HG03064 (cell line): ENCODE data around the gene ENPP7.
"Not testable (repeated sequence)": the region's sequence is repeated elsewhere in the genome, so short reads cannot be mapped to it uniquely, and the experiment has no call there.

Source experiments
- ATAC-seq: cut with Tn5 transposase; IDR thresholded peaks from one replicate; pipeline ENCODE4 v1.9.1; 2021; ENCODE audit warnings: low read depth; ENCODE audit not compliant: unreplicated experiment

ENPP7 gene

DNA sequence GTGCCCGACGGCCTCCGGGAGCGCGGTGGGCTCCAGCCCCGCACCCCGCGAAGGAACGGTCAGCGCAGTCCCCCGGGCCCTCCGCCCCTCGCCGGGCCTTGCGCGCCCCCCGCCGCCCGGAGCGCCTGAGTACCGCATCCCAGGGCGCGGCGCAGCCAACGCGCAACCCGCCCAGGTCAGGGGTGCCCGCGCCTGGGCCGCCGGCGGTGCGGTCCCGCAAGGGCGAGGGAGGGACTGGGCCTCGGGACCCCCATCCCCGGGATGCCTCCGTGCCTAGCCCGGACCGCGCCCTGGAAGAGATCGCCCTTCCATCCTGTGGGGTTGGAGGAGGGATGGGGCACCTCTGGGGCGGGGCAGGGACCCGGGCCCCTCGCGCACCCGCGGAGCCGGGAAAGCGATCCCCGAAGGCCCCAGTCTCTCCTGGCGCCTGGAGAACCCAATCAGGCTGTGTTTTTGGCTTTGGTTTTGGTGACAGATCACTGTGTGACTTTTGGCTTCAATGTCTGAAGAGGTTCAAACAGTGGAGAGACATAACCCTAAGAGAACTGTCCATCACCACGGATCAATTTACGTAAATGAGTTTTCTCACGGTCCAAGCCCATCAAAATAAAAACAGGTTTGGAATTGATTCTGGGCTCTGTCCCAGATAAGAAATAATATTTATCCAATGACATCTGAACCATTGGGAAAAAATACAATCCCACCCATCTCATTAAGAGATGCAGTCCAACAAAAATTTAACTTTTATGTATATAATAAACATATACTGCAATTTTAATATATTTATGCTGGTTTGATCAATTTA, 17.8 kb downstream of the ENPP7 start:
- no peak for ATAC-seq

DNA sequence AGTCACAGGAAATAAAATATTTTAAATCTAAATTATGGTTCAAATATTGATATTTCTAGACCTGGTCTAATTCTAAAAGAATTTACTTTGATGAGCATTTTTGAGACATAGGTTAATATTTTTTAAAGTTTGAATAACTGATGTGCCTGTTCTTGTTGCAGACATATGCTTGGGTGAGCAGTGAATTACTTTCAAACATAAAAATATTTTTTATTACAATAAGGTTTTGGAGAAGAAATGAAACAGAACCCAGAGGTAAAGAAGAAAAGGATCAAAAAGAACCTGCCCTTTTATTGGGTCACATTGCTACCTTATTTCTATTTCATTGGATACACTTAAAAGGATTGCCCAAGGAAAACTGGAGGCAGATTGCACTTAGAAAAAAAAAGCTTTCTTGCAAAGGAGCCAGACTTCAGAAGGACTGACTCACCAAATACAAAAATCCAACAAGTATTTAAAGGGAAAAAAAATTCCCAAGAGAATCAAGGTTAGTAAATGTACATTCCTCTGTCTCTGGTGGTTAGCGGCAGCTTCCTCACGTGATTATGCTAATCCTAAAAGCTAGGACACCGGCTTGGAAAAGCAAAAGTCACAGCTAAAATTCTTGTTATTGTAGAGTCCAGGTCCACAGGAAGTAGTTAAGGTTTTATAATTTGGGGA, 18.5 kb downstream of the ENPP7 start:
- ATAC-seq = no peak

DNA sequence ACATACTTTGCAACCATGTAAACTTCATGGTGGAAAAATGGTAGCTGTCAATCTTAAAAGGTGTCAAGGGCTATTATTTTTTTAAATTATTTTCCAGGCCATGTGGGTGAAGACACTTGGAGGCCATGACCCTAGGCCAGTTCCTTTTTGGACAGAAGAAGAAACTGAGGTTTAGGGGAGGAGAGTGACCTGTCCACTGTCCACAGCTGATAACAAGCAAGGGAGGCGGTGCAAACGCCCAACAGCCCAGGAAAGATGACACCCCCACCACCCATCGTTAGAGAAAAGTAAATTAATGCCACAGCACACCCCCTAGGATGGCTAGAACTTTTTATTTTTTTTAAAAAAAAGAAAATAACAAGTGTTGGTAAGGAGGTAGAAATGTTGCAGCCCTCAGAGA, 19.2 kb downstream of the ENPP7 start:
- ATAC-seq = no peak

DNA sequence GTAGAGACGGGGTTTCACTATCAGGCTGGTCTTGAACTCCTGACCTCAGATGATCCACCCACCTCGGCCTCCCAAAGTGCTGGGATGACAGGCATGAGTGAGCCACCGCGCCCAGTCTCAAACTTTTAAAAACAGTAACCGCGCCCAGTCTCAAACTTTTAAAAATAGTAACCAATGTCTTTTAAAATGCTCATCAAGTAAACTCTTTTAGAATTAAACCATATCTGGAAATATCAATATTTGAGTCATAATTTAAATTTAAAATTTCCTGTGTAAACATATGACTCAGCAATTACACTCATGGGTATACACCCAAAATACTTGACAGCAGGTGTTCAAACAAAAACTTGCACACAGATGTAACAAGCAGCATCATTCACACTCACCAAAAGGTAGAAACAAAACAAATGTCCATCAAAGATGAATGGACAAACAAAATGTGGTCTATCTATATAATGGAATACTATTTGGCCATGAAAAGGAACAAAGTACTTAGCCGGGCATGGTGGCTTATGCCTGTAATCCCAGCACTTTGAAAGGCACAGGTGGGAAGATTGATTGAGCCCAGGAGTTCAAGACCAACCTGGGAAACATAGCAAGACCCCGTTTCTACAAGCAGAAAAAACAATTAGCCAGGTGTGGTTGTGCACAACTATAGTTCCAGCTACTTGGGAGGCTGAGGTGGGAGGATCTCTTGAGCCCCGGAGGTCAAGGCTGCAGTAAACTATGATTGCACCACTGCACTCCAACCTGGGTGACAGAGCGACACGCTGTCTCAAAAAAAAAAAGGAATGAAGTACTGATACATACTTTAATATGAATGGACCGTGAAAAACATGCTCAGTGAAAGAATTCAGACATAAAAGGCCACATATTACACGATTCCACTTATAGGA, 20.2 kb downstream of the ENPP7 start:
- ATAC-seq = no peak

DNA sequence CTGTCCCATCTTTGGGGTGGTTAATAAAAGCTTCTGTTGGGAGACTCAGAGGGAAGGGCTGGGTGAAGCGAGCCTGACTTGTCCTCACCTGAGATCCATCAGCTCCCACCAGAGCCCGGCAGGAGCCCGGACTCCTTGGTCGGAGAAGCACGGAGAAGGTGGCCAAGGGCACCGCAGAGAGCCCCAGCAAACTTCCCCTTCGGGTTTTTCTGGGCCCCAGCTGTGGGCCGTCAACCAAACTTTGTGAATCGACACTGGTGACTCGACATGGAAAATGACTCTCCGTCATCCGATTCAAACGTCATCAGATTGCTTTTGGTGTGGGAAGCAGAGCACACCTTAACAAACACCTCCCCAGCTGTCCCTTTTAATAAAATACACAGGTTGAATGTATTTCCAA, 21.4 kb downstream of the ENPP7 start:
- no peak for ATAC-seq

DNA sequence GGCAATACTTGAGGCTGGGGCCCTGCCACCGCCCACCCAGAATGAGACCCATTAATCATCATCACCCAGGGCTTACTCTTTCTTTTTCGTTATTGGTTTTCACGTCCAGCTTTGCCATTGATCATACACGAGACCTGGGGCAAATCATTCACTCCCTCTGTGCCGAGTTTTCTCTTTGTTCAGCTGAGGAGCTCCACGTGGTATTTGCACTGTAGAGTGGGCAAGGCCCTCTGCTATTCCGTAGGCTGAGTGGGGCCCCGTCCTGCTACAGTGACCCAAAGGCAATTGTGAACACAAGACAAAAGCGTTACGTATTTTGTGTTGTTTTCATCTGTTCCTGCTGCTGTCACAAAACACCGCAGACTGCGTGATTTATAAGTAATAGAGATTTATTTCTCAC, 23.6 kb downstream of the ENPP7 start:
- ATAC-seq = no peak

DNA sequence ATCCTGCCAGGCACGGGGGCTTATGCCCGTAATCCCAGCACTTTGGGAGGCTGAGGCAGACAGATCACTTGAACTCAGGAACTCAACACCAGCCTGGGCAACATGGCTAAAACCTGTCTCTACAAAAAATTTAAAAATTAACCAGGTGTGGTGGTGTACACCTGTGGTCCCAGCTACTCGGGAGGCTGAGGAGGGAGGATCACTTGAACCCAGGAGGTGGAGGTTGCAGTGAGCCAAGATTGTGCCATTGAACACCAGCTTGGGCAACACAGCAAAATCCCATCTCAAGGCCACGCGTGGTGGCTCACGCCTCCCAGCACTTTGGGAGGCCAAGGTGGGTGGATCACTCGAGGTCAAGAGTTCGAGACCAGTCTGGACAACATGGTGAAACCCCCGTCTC, 24.2 kb downstream of the ENPP7 start:
- ATAC-seq = not testable (repeated sequence)

DNA sequence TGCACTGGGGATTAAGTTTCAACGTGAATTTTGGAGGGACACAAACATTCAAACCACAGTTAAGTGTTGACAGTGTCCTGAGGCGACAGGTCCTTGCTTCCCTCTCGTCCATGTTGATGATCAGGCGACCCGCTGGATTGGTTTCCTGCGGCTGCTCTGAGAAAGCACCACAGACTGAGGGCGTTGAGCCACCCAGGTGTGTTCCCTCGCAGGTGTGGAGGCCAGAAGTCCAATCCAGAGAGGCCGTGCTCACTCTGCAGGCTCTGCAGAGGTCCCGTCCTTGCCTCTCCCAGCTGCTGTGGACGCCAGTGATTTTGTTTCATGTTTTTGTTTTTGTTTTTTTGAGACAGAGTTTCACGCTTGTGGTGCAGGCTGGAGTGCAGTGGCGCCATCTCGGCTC, 24.8 kb downstream of the ENPP7 start:
- ATAC-seq = no peak

DNA sequence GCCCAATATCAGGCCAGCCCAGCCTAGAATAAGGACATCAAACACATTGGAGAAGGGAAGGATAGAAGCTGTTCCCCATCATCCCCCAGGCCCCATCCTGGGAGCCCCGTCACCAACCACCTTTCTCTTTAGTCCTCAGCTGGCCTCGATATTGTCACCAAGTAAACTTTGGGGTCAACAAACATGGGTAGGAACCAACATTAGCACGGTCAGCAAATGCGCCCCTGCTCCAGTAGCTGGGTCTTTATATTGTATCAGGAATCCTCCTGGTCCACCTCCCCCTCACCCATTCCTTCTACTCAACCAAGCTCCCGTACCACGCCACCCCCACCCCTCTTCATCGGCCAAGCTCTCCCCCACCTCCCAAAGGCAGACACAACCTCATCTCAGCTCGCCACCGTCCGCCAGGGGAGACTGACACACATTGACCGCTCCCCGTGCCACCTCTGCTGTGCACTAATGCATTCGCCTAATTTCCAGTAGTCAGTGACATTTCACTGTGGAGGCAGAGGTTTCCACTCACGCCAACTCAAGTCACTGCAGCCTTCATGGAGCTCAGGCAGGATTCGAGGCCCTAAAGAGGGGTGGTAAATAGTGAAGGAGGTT, 26.5 kb downstream of the ENPP7 start:
- ATAC-seq = no peak

DNA sequence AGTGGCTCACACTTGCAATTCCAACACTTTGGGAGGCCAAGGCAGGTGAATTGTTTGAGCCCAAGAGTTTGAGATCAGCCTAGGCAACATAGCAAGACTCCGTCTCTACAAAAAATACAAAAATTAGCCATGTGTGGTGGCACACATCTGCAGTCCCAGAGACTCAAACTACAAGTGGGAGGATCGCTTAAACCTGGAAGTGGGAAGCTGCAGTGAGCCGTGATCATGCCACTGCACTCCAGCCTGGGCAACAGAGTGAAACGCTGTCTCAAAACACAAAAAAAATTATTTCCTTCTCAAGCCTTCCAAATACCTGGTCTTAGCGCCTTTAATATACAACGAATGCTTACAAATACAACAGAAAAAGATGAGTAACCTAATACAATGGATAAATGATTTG, 27.5 kb downstream of the ENPP7 start:
- no peak for ATAC-seq

DNA sequence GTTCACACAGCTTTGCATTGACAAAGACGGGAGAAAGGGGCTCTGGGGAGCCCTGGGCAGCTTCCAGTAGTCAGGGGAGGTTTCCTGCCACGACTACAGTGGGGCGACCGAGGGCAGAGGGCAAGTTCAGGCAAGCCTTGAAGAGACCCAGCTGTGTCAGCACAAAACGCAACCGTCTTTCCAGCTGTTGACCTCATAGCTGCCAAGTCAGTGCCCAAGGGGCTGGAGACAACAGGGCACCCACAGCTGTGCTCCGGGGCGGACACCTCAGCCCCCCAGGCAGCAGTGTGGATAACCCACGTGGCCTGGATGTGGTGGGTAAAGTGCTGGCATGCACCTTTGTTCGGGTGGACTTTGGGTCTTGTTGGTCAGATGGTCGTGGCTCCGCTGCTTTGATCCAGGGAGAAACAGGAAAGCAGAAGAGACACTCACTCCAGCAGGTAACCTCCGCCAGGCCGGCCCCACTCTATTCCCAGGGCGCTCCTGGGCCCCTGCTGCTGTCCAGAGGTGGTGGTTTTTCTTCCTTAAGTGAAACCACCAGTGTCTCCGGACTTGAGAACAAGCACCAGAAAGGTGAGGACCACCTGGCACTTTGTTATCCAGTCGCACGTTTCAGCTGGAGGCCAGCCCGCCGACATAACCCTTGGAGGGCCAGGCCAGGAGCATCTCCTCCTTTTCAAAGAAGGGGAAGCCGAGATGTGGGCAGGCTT, 29.6 kb downstream of the ENPP7 start:
- no peak for ATAC-seq

DNA sequence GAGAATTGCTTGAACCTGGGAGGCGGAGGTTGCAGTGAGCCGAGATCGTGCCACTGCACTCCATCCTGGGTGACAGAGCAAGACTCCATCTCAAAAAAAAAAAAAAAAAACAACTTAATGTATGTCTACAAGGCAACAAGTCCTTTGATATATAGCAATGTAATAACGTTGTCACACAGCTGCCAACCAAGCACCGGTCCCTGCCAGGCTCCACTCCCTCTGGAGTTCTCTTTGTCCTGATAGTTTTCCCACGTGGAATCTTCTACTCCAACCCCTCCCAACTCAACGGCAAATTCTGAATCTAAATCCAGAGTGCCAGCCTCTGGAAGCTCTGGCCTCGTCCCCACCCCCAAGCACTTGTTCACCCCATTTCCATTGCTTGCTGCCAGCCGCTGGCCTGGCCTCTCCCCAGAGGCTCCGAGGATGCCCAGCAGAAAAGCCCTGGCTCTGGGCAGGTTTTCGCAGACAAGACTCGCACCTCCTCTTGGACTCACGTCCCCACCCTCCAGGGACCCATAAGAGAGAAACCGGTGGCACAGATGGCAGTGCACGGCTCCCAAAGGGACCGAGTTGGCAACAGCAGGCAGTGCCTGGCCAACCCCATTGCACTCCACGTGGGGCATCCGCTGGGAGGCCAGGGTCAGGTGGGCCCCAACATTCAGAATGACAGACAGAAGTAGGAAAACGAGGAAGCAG, 31.3 kb downstream of the ENPP7 start:
- no peak for ATAC-seq

DNA sequence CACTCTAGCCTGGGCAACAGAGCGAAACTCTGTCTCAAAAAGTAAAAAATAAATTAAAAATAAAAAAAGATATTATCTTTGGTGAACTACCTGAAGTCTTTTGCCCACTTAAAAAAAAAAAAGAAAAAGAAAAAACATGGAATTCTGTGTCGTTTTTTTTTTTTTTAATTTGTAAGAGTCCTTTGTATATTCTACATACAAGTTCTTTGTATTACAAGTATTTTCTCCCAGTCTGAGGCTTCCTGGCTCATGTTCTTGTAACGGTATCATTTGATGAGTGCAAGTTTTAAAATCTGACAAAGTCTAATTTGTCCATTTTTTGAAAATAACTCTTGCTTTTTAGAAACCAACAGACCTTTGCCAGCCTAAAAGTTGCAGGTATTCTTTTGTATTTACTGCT, 35.0 kb downstream of the ENPP7 start:
- no peak for ATAC-seq

DNA sequence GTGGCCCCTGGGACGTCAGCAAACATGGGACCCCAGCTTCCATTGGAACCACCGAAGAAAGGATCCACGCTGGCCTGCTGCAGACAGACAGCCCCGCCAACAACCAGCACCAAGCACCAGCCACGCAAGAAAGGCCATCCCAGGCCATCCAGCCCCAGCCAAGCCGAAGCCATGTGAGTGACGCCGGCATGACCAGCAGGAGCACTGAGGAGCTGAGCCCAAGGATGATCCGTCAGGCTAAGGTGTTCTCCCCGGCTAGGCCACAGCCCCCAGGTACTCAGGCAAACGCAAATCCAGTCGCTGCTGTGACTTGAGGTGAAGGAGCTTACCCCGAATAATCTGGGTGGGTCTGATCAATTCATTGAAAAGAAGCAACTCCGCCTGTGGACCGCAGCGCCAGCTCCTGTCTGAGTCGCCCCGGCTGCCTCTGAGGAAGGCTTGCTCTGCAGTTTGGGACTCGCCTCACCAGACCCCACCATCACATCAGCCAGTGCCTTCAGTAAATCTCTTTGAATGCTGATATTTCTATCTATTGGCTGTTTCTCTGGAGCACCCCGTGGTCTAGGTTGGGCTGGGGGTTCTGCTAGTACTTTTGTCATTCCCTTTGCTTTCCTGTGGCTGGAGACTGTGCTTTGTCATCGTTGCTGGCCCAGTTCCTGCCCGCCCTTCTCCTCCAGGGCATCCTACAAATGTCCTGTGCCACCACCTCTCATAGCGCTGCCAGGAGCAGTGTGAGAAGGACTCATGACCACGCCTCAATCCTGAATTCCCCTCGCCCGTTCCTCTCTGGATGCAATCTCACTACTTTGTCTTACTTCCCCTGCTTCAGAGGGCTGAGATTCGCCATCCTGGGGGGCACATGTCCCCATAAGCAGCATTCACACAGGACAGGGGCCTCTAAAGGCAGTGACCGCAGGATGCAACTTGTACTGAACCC, 39.1 kb downstream of the ENPP7 start:
- no peak for ATAC-seq

DNA sequence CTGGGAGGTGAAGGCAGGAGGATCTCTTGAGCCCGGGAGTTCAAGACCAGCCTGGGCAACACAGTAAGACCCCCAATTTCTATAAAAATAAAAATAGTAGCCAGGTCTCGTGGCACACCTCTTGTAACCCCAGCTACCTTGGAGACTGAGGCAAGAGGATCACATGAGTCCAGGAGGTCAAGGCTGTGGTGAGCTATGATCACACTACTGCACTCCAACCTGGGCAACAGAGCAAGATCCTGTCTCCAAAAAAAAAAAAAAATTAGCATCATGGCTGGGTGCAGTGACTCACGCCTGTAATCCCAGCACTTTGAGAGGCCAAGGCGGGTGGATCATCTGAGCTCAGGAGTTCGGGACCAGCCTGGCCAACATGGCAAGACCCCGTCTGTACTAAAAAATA, 40.5 kb downstream of the ENPP7 start:
- no peak for ATAC-seq

DNA sequence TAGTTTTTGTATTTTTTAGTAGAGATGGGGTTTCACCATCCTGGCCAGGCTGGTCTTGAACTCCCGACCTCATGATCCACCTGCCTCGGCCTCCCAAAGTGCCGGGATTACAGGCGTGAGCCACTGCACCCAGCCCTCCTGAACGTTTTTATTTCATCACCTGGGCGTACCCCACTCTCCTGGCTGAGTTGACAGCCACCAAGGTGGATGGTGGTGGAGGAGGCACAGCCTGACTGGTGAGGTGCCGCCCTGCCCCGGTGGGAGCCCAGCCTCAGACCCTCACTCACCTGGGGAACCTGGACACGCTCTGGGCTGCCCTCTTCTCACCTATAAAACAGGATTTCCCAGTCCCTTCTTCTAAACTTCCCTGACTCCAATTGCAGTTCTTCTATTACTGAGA, 42.0 kb downstream of the ENPP7 start:
- ATAC-seq = not testable (repeated sequence)

DNA sequence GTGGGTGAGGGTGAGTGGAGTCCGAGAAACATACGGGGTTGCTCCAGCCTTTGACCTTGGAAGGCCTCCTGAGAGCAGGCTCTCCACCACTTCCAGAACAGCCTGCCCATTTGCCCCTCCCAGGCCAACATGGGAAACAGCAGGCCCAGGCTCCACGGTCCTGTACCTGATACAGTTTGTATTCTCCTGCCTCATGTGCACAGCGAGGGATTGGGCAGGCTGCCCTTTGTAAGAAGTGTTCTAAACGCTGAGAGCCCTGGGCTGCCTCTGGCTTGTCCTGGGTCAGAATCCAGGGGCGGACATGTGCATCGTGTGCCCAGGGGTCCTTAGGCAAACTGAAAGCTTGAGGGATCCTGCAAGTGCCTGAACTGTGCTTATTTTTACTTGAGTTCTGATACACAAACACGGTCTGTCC, 43.8 kb downstream of the ENPP7 start:
- no peak for ATAC-seq

DNA sequence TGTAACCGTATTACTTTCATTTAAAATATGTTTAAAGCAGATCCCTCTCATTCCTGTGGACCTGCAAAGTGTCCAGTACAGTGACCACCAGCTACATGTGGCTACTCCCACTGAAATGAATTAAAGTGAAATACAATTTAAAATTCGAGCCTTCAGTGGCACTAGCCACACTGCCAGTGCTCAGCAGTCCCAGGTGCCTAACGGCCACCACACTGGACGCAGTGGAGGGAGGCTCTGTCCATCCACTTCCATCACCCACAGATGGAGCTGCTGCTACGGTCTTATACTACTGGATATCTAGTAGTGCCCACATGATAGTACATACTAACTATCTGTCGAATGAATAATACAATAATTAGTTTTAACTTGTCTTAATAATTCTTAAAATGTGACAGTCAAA, 44.9 kb downstream of the ENPP7 start:
- ATAC-seq = no peak
